HEK293T (cell line): Measurements from ENCODE around the gene PRR7.

Experiments
- ARNT ChIP-seq: fragments of 450-650 bp; IDR thresholded peaks from 2 replicates; pipeline ENCODE4 v1.6.1; 2017; ENCODE audit warnings: mild to moderate bottlenecking
- BHLHE40 ChIP-seq: fragments of 450-650 bp; IDR thresholded peaks from 2 replicates; pipeline ENCODE4 v1.6.1; 2016; ENCODE audit warnings: mild to moderate bottlenecking, moderate library complexity, borderline replicate concordance
- CTBP1 ChIP-seq: fragments of 450-650 bp; IDR thresholded peaks from 2 replicates; pipeline ENCODE4 v1.6.1; 2016; ENCODE audit warnings: borderline replicate concordance
- ELF4 ChIP-seq: fragments of 450-650 bp; IDR thresholded peaks from 2 replicates; pipeline ENCODE4 v1.6.1; 2017; ENCODE audit warnings: antibody characterized with exemption
- FOXA1 ChIP-seq: fragments of 450-650 bp; IDR thresholded peaks from 2 replicates; pipeline ENCODE4 v1.6.1; 2016; ENCODE audit warnings: mild to moderate bottlenecking
- FOXK2 ChIP-seq: fragments of 450-650 bp; IDR thresholded peaks from 2 replicates; pipeline ENCODE4 v1.6.1; 2016; ENCODE audit warnings: mild to moderate bottlenecking
- FOXM1 ChIP-seq: fragments of 450-650 bp; IDR thresholded peaks from 2 replicates; pipeline ENCODE4 v1.6.1; 2017; ENCODE audit warnings: mild to moderate bottlenecking, borderline replicate concordance
- HDGF ChIP-seq: fragments of 450-650 bp; IDR thresholded peaks from 2 replicates; pipeline ENCODE4 v1.6.1; 2017; ENCODE audit warnings: antibody characterized with exemption, borderline replicate concordance
- SP1 ChIP-seq: fragments of 450-650 bp; IDR thresholded peaks from 2 replicates; pipeline ENCODE4 v1.6.1; 2017
- SUZ12 ChIP-seq: fragments of 450-650 bp; IDR thresholded peaks from 2 replicates; pipeline ENCODE4 v1.6.1; 2016; ENCODE audit warnings: mild to moderate bottlenecking
- TARDBP ChIP-seq: fragments of 450-650 bp; IDR thresholded peaks from 2 replicates; pipeline ENCODE4 v1.6.1; 2016
- ZNF384 ChIP-seq: fragments of 450-650 bp; IDR thresholded peaks from 2 replicates; pipeline ENCODE4 v1.6.1; 2016

- TF ChIP-seq SUZ12, result no peak
- no peak for TF ChIP-seq ARNT
- TF ChIP-seq FOXA1, result no peak
- no peak for TF ChIP-seq SP1
- TF ChIP-seq FOXM1, result no peak
- TF ChIP-seq ZNF384, result no peak
- TF ChIP-seq BHLHE40, result no peak
- no peak for TF ChIP-seq FOXK2
- TF ChIP-seq CTBP1, result no peak
- TF ChIP-seq TARDBP, result no peak
- no peak for TF ChIP-seq HDGF
- no peak for TF ChIP-seq ELF4
Observed at GRCh38 chr5:177491983-177492746, 45.6 kb downstream of the PRR7 start.
